Measurements from ENCODE around the gene THRB.

Gene THRB

GRCh38 chr3:24522146-24522579, 27.5 kb upstream of the THRB start (continued):
- TF ChIP-seq ZNF169 (tag by site-specific recombination; IDR thresholded peaks at IDR 0.05): no peak
- no peak for TF ChIP-seq MZF1 (tag by site-specific recombination; IDR thresholded peaks at IDR 0.05; ENCODE audit: borderline replicate concordance)
- no peak for TF ChIP-seq MEIS1 (CRISPR knock-in tag; IDR thresholded peaks at IDR 0.05; ENCODE audit: borderline replicate concordance)
- TF ChIP-seq KLF17 (tag by site-specific recombination; IDR thresholded peaks at IDR 0.05): no peak
- TF ChIP-seq ZNF214 (tag by site-specific recombination; IDR thresholded peaks at IDR 0.05; ENCODE audit: borderline replicate concordance): no peak
- TF ChIP-seq ZBTB1 (tag by site-specific recombination; IDR thresholded peaks at IDR 0.05): no peak
- no peak for TF ChIP-seq PRDM6 (tag by site-specific recombination; IDR thresholded peaks at IDR 0.05)
- no peak for TF ChIP-seq ZBTB7A (tag by site-specific recombination; IDR thresholded peaks at IDR 0.05; ENCODE audit: low read depth)
- TF ChIP-seq ZNF2 (tag by site-specific recombination; IDR thresholded peaks at IDR 0.05): peak; percentile 27; the same call in 1 of the 2 replicates
- no peak for TF ChIP-seq ZNF747 (tag by site-specific recombination; IDR thresholded peaks at IDR 0.05)
- TF ChIP-seq ZNF843 (tag by site-specific recombination; IDR thresholded peaks at IDR 0.05): no peak
- TF ChIP-seq HOXA7 (CRISPR knock-in tag; IDR thresholded peaks at IDR 0.05; ENCODE audit: borderline replicate concordance): no peak
- TF ChIP-seq ZNF670 (tag by site-specific recombination; IDR thresholded peaks at IDR 0.05; ENCODE audit: low read depth): no peak
- TF ChIP-seq ZNF639 (tag by site-specific recombination; IDR thresholded peaks at IDR 0.05): no peak
- TF ChIP-seq ZNF423 (tag by site-specific recombination; IDR thresholded peaks at IDR 0.05): peak; percentile 65
- no peak for TF ChIP-seq ZNF362 (tag by site-specific recombination; IDR thresholded peaks at IDR 0.05)
- no peak for TF ChIP-seq ZNF221 (tag by site-specific recombination; IDR thresholded peaks at IDR 0.05; ENCODE audit: borderline replicate concordance)
- peak; percentile 89 for TF ChIP-seq ZIC2 (tag by site-specific recombination; IDR thresholded peaks at IDR 0.05)
- TF ChIP-seq HOXD13 (CRISPR knock-in tag; IDR thresholded peaks at IDR 0.05; ENCODE audit: borderline replicate concordance): no peak
- TF ChIP-seq ZNF837 (tag by site-specific recombination; IDR thresholded peaks at IDR 0.05): no peak
- no peak for TF ChIP-seq ZNF223 (tag by site-specific recombination; IDR thresholded peaks at IDR 0.05)
- TF ChIP-seq ZNF692 (tag by site-specific recombination; IDR thresholded peaks at IDR 0.05): no peak
- no peak for TF ChIP-seq ZNF19 (tag by site-specific recombination; IDR thresholded peaks at IDR 0.05; ENCODE audit: low read depth)
- TF ChIP-seq ZSCAN18 (tag by site-specific recombination; IDR thresholded peaks at IDR 0.05): no peak
- no peak for TF ChIP-seq YY2 (tag by site-specific recombination; IDR thresholded peaks at IDR 0.05)
- no peak for TF ChIP-seq ZNF660 (tag by site-specific recombination; IDR thresholded peaks at IDR 0.05)
